Aorta (tissue), 5 donors: ENCODE results near the gene NFIA. TPM values are rescaled to one million over a fixed set of nuclear protein-coding genes. Genes with fewer than 3 reads are reported as not detected.

Experiments
- ATAC-seq: fragments of 200-7000 bp; cut with Tn5 transposase; one replicate; pipeline ENCODE4 v1.9.1; 2022; ENCODE audit warnings: moderate library complexity; ENCODE audit not compliant: low FRiP score
- DNase-seq, 2 donors: peaks; one replicate each; pipeline ENCODE4 v3.0.0-alpha.2; 2020
- H3K27ac ChIP-seq, 2 donors: one replicate each; pipeline ENCODE4 v1.5.1; 2013; ENCODE audit warnings: low read length in 2 of 2, mild to moderate bottlenecking in 2 of 2, moderate library complexity in 2 of 2, control low read depth in 1 of 2, inconsistent platforms in 1 of 2, low read depth in 1 of 2
- H3K27me3 ChIP-seq, 2 donors: one replicate each; pipeline ENCODE4 v1.6.1; 2013; ENCODE audit warnings: control low read depth in 1 of 2, low read length in 1 of 2, mild to moderate bottlenecking in 1 of 2, moderate library complexity in 1 of 2; ENCODE audit not compliant: insufficient read depth in 2 of 2, control insufficient read depth in 1 of 2
- H3K36me3 ChIP-seq, 2 donors: one replicate each; pipeline ENCODE4 v1.6.1; 2013; ENCODE audit warnings: control low read depth in 1 of 2, low read length in 1 of 2, mild to moderate bottlenecking in 1 of 2; ENCODE audit not compliant: insufficient read depth in 2 of 2, control insufficient read depth in 1 of 2
- H3K4me1 ChIP-seq, 2 donors: one replicate each; pipeline ENCODE4 v1.6.1; 2013; ENCODE audit warnings: low read length in 2 of 2, control low read depth in 1 of 2, mild to moderate bottlenecking in 1 of 2, moderate library complexity in 1 of 2; ENCODE audit not compliant: insufficient read depth in 2 of 2, control insufficient read depth in 1 of 2
- H3K4me3 ChIP-seq, 2 donors: one replicate each; pipeline ENCODE4 v1.5.1; 2013; ENCODE audit warnings: low read length in 2 of 2, control low read depth in 1 of 2, mild to moderate bottlenecking in 1 of 2
- H3K9me3 ChIP-seq: one replicate; pipeline ENCODE4 v1.6.1; 2013; ENCODE audit warnings: mild to moderate bottlenecking, low read length; ENCODE audit not compliant: control insufficient read depth
- WGBS, 2 donors: extraction: QIAGEN DNeasy Blood & Tissue Kit; methylation state at CpG; one replicate each; pipeline ENCODE4 v1.1.7; 2013; 5-methylcytosine and 5-hydroxymethylcytosine counted together
- intact Hi-C, 2 donors: fragments of 100-400 bp; cut with DNase I; formaldehyde crosslinking; loops; one replicate each; pipeline versions ENCODE4 v1.14.2 to v1.15.0; 2022
- polyA plus RNA-seq, 2 donors: library from polyadenylated mRNA; stranded (reverse); fragments of 200-250 nt; gene quantifications; one replicate each; pipeline ENCODE4 v1.2.3, GENCODE V29; 2013
- total RNA-seq, 2 donors: library from RNA; stranded (reverse); fragmentation: NEBNext Ultra II Directional; extraction: Animal tissue kit (Norgen Biotek cat#: 25700); gene quantifications; one replicate each; pipeline ENCODE4 v1.2.1, GENCODE V29; 2021
- donor health status: healthy with polysubstance abuse.
- donor health status: Bipolar disorder and iron deficiency.
- donor health status: DM: no; HTN: no; CAD: no.
- donor health status: DM: no; HTN: no; CAD: no.
- donor health status: DM: yes; HTN: yes; CAD: no.

The NFIA gene
- total and polyA plus RNA-seq, 4 donors, result 15.3 to 221 (median 82.4) TPM

- Histone ChIP-seq H3K4me1 (no peaks in the 10 kb centered on the region), H3K27ac (peak overlapping the region in 1 of 2 donors; percentile 41), H3K4me3 (no peak overlapping the region), H3K9me3 (peaks cover 2% of the 10 kb centered on the region), H3K36me3 (peaks cover 0 to 6% of the 10 kb centered on the region in 2 donors), H3K27me3 (no peaks in the 10 kb centered on the region)
- intact Hi-C loops, result no loop called here
- 80 to 98% methylated on average over 3 of the region's 3 CpGs for WGBS, 2 donors
- no peak for ATAC-seq
- DNase-seq, result no peak
Observed at GRCh38 chr1:61389194-61389925, 307.0 kb downstream of the NFIA start.

- no peak overlapping the region for H3K4me3 ChIP-seq
- H3K36me3 ChIP-seq, result peaks cover 0 to 6% of the 10 kb centered on the region in 2 donors
- ATAC-seq (no peak), DNase-seq (no peak)
- peaks cover 2% of the 10 kb centered on the region for H3K9me3 ChIP-seq
- no peak overlapping the region for H3K27ac ChIP-seq
- H3K27me3 ChIP-seq, result no peaks in the 10 kb centered on the region
- 83 to 84% methylated on average over 11 of the region's 11 CpGs for WGBS, 2 donors
- H3K4me1 ChIP-seq, result no peaks in the 10 kb centered on the region
- intact Hi-C loops, result no loop called here
Observed at GRCh38 chr1:61389926-61390845, 307.8 kb downstream of the NFIA start.

GRCh38 chr1:61391730-61392129 is 309.4 kb downstream of the NFIA start:
- H3K36me3 ChIP-seq, result peaks cover 0 to 9% of the 10 kb centered on the region in 2 donors
- intact Hi-C loops, result no loop called here
- H3K27me3 ChIP-seq, result no peaks in the 10 kb centered on the region
- H3K4me3 ChIP-seq, result no peak overlapping the region
- H3K9me3 ChIP-seq, result peaks cover 2% of the 10 kb centered on the region
- no peaks in the 10 kb centered on the region for H3K4me1 ChIP-seq
- H3K27ac ChIP-seq, result peak overlapping the region in 1 of 2 donors; percentile 45
- DNase-seq, result no peak
- ATAC-seq, result no peak
- WGBS, 2 donors, result 22 to 37% methylated on average over 4 of the region's 4 CpGs

- H3K27ac ChIP-seq, result peak overlapping the region in 1 of 2 donors; percentile 36
- 84 to 87% methylated on average over 11 of the region's 11 CpGs for WGBS, 2 donors
- no peak for ATAC-seq
- no peaks in the 10 kb centered on the region for H3K4me1 ChIP-seq
- intact Hi-C loops, result no loop called here
- peaks cover 2% of the 10 kb centered on the region for H3K9me3 ChIP-seq
- DNase-seq, result no peak
- no peaks in the 10 kb centered on the region for H3K27me3 ChIP-seq
- H3K36me3 ChIP-seq, result peaks cover 0 to 9% of the 10 kb centered on the region in 2 donors
- H3K4me3 ChIP-seq, result no peak overlapping the region
Observed at GRCh38 chr1:61392409-61393242, 310.3 kb downstream of the NFIA start.

- peaks cover 2% of the 10 kb centered on the region for H3K9me3 ChIP-seq
- 70 to 77% methylated on average over 3 of the region's 3 CpGs for WGBS, 2 donors
- intact Hi-C loops, result no loop called here
- peaks cover 0 to 9% of the 10 kb centered on the region in 2 donors for H3K36me3 ChIP-seq
- no peak overlapping the region for H3K27ac ChIP-seq
- no peak overlapping the region for H3K4me3 ChIP-seq
- DNase-seq, result no peak
- H3K4me1 ChIP-seq, result no peaks in the 10 kb centered on the region
- H3K27me3 ChIP-seq, result no peaks in the 10 kb centered on the region
- no peak for ATAC-seq
Observed at GRCh38 chr1:61393575-61393974, 311.2 kb downstream of the NFIA start.

GRCh38 chr1:61395146-61395800 is 312.9 kb downstream of the NFIA start:
- no peaks in the 10 kb centered on the region for H3K9me3 ChIP-seq
- DNase-seq (no peak), ATAC-seq (no peak)
- H3K27ac ChIP-seq, result no peak overlapping the region
- no peaks in the 10 kb centered on the region for H3K27me3 ChIP-seq
- peaks cover 0 to 4% of the 10 kb centered on the region in 2 donors for H3K36me3 ChIP-seq
- WGBS, 2 donors, result 85 to 89% methylated on average over 6 of the region's 6 CpGs
- H3K4me1 ChIP-seq, result peaks cover 3 to 5% of the 10 kb centered on the region in 2 donors
- intact Hi-C loops, result no loop called here
- no peak overlapping the region for H3K4me3 ChIP-seq

GRCh38 chr1:61397495-61397894 is 315.1 kb downstream of the NFIA start:
- intact Hi-C loops, result no loop called here

GRCh38 chr1:61397935-61398334 is 315.6 kb downstream of the NFIA start:
- Histone ChIP-seq H3K4me3 (no peak overlapping the region), H3K27me3 (no peaks in the 10 kb centered on the region), H3K27ac (peak overlapping the region in 1 of 2 donors; percentile 28), H3K36me3 (peaks cover 0 to 2% of the 10 kb centered on the region in 2 donors), H3K9me3 (no peaks in the 10 kb centered on the region), H3K4me1 (peaks cover 5 to 6% of the 10 kb centered on the region in 2 donors)
- ATAC-seq (no peak), DNase-seq (no peak)
- intact Hi-C loops, result no loop called here
- WGBS, 2 donors, result 6 to 16% methylated on average over 3 of the region's 3 CpGs

More at GRCh38 chr1:61397495-61397894, 315.1 kb downstream of the NFIA start:
- Histone ChIP-seq H3K4me1 (peaks cover 5 to 6% of the 10 kb centered on the region in 2 donors), H3K36me3 (peaks cover 0 to 4% of the 10 kb centered on the region in 2 donors), H3K27me3 (no peaks in the 10 kb centered on the region), H3K9me3 (no peaks in the 10 kb centered on the region), H3K4me3 (no peak overlapping the region), H3K27ac (peak overlapping the region in 1 of 2 donors; percentile 28)
- 81 to 85% methylated on average over 6 of the region's 6 CpGs for WGBS, 2 donors
- ATAC-seq (no peak), DNase-seq (no peak)
